A549 (cell line): ENCODE measurements around the gene TXLNG. TPM values are rescaled to one million over a fixed set of nuclear protein-coding genes. Genes with fewer than 3 reads are reported as not detected.

Source experiments
- ATAC-seq, 2 experiments: fragments of 200-7000 bp in 1 of 2; fragments of >200 bp in 1 of 2; cut with Nextera tagmentation in 1 of 2; cut with Tn5 transposase in 1 of 2; 3 replicates each; pipeline versions ENCODE4 v1.8.0 to v1.9.1; 2018 to 2020; ENCODE audit warnings: mild to moderate bottlenecking in 1 of 2, moderate library complexity in 1 of 2
- CTCF ChIA-PET: fragments of 300-600 bp; sonication (Branson Sonifier 250); formaldehyde crosslinking; extraction: SDS; loops from one replicate; lab custom pipeline; 2021; ENCODE audit warnings: antibody characterized with exemption, inconsistent platforms; lab: Yijun Ruan, JAX
- POLR2A ChIA-PET: fragments of 350-600 bp; formaldehyde crosslinking; extraction: SDS; loops from one replicate; lab custom pipeline; 2021; ENCODE audit warnings: antibody characterized with exemption, inconsistent platforms; lab: Yijun Ruan, JAX
- DNase-seq, 2 experiments: peaks; one replicate each; pipeline versions ENCODE4 v3.0.0 to v3.0.0-alpha.2; 2011 to 2016; ENCODE audit warnings: low read depth in 1 of 2, low spot score in 1 of 2
- FAIRE-seq: peaks from 2 replicates; lab custom pipeline; 2011; peaks lifted over from hg19 to GRCh38; lab: Jason Lieb, UNC
- H3K27ac ChIP-seq, 2 experiments: fragments of >200 bp; sonication (Bioruptor Twin); formaldehyde crosslinking; 3 replicates each; pipeline ENCODE4 v1.5.1; 2016 to 2017
- H3K4me1 ChIP-seq: fragments of >200 bp; sonication (Bioruptor Twin); formaldehyde crosslinking; 3 replicates; pipeline ENCODE4 v1.6.1; 2016
- H3K4me2 ChIP-seq: fragments of >200 bp; sonication (Bioruptor Twin); formaldehyde crosslinking; 3 replicates; pipeline ENCODE4 v1.6.1; 2016
- H3K4me3 ChIP-seq: fragments of >200 bp; sonication (Bioruptor Twin); formaldehyde crosslinking; 3 replicates; pipeline ENCODE4 v1.5.1; 2016
- H3K9me3 ChIP-seq: fragments of >200 bp; sonication (Bioruptor Twin); formaldehyde crosslinking; 3 replicates; pipeline ENCODE4 v1.6.1; 2016
- BHLHE40 ChIP-seq: IDR thresholded peaks from 2 replicates; pipeline ENCODE4 v1.6.1; 2012; ENCODE audit warnings: low read depth, low read length, inconsistent platforms
- CBX2 ChIP-seq: fragments of 200-600 bp; sonication (generic); IDR thresholded peaks from 2 replicates; pipeline ENCODE4 v1.6.1; 2016; ENCODE audit warnings: low read depth, mild to moderate bottlenecking, borderline replicate concordance
- CHD2 ChIP-seq: fragments of 150-350 bp; IDR thresholded peaks from 2 replicates; pipeline ENCODE4 v1.6.1; 2014; ENCODE audit warnings: low read length; ENCODE audit not compliant: partially characterized antibody
- FOSB ChIP-seq: fragments of 250-450 bp; sonication (Bioruptor Pico); IDR thresholded peaks from 2 replicates; pipeline ENCODE4 v1.5.0; 2020; ENCODE audit warnings: mild to moderate bottlenecking, moderate library complexity
- FOSL2 ChIP-seq, 2 experiments: fragments of 450-650 bp in 1 of 2; fragments of >200 bp in 1 of 2; sonication (Bioruptor Twin) in 1 of 2; formaldehyde crosslinking; IDR thresholded peaks; 2 replicates each; pipeline versions ENCODE4 v1.5.0 to v1.6.1; 2016 to 2020; ENCODE audit warnings: mild to moderate bottlenecking in 1 of 2, moderate library complexity in 1 of 2
- FOXS1 ChIP-seq: fragments of 250-450 bp; sonication (Bioruptor Pico); IDR thresholded peaks from 2 replicates; pipeline ENCODE4 v1.5.0; 2020; ENCODE audit warnings: mild to moderate bottlenecking, moderate library complexity
- GATA3 ChIP-seq: IDR thresholded peaks from 2 replicates; pipeline ENCODE4 v1.6.1; 2012; ENCODE audit warnings: borderline replicate concordance
- HOXA7 ChIP-seq: fragments of 250-450 bp; sonication (Bioruptor Pico); IDR thresholded peaks from 2 replicates; pipeline ENCODE4 v1.5.0; 2020; ENCODE audit warnings: mild to moderate bottlenecking, moderate library complexity
- HOXB13 ChIP-seq: fragments of 250-450 bp; sonication (Bioruptor Pico); IDR thresholded peaks from 2 replicates; pipeline ENCODE4 v1.5.0; 2020; ENCODE audit warnings: low read depth, mild to moderate bottlenecking, moderate library complexity
- JUNB ChIP-seq: fragments of >200 bp; sonication (Bioruptor Twin); formaldehyde crosslinking; IDR thresholded peaks from 2 replicates; pipeline ENCODE4 v1.6.1; 2016
- KDM5A ChIP-seq: fragments of 200-600 bp; sonication (generic); IDR thresholded peaks from 2 replicates; pipeline ENCODE4 v1.6.1; 2016; ENCODE audit warnings: antibody characterized with exemption, mild to moderate bottlenecking
- MYC ChIP-seq: IDR thresholded peaks from 2 replicates; pipeline ENCODE4 v1.6.1; 2012; ENCODE audit warnings: mild to moderate bottlenecking, inconsistent platforms, low read length, improper control_type of control experiment, borderline replicate concordance
- NR3C1 ChIP-seq: fragments of >200 bp; sonication (Bioruptor Twin); formaldehyde crosslinking; IDR thresholded peaks from 3 replicates; pipeline ENCODE4 v1.6.1; 2017
- PHF8 ChIP-seq: fragments of 200-600 bp; sonication (generic); IDR thresholded peaks from 2 replicates; pipeline ENCODE4 v1.6.1; 2016; ENCODE audit warnings: low read depth, mild to moderate bottlenecking, antibody characterized with exemption, moderate library complexity, borderline replicate concordance
- POLR2A ChIP-seq: IDR thresholded peaks from 2 replicates; pipeline ENCODE4 v1.6.1; 2012; ENCODE audit warnings: mild to moderate bottlenecking, low read length
- RCOR1 ChIP-seq: fragments of 150-350 bp; IDR thresholded peaks from 2 replicates; pipeline ENCODE4 v1.6.1; 2014; ENCODE audit warnings: antibody characterized with exemption, low read length, low read depth
- SREBF2 ChIP-seq: fragments of 450-650 bp; IDR thresholded peaks from 2 replicates; pipeline ENCODE4 v1.6.1; 2014; ENCODE audit warnings: mild to moderate bottlenecking, moderate library complexity
- WGBS: methylation state at CpG from one replicate; pipeline ENCODE4 v1.1.6; 2017; ENCODE audit errors: missing lambda C conversion rate; 5-methylcytosine and 5-hydroxymethylcytosine counted together
- polyA plus RNA-seq, 4 experiments: library from polyadenylated mRNA; depleted of rRNA in 3 of 4; stranded (reverse); fragments of >200 nt; fragmentation: RNase III in 1 of 4; extraction: RNeasy Plus Mini Kit Qiagen cat#74134 plus additional on column Dnase treatment in 1 of 4; gene quantifications; 2 replicates in 3 of 4; 3 replicates in 1 of 4; pipeline ENCODE4 v1.2.3, GENCODE V29; 2011 to 2017
- TF ChIP-seq, protein P1 (sequence below): fragments of 150-350 bp; IDR thresholded peaks from 2 replicates; pipeline ENCODE4 v1.6.1; 2014; ENCODE audit warnings: low read depth, mild to moderate bottlenecking, low read length
- TF ChIP-seq, protein P2 (sequence below): fragments of 450-650 bp; IDR thresholded peaks from 2 replicates; pipeline ENCODE4 v1.6.1; 2014; ENCODE audit warnings: antibody characterized with exemption
- TF ChIP-seq, protein P3 (sequence below): fragments of 250-450 bp; sonication (Bioruptor Pico); IDR thresholded peaks from 2 replicates; pipeline ENCODE4 v1.5.0; 2020; ENCODE audit warnings: low read depth, mild to moderate bottlenecking, moderate library complexity
- TF ChIP-seq, protein P4 (sequence below): fragments of 200-600 bp; sonication (generic); IDR thresholded peaks from 2 replicates; pipeline ENCODE4 v1.6.1; 2016; ENCODE audit warnings: antibody characterized with exemption, mild to moderate bottlenecking, moderate library complexity

The TXLNG gene
- polyA plus RNA-seq, 2 of the 4 experiments (the other 2 are of a cell fraction) = 16.0 to 36.8 TPM

DNA sequence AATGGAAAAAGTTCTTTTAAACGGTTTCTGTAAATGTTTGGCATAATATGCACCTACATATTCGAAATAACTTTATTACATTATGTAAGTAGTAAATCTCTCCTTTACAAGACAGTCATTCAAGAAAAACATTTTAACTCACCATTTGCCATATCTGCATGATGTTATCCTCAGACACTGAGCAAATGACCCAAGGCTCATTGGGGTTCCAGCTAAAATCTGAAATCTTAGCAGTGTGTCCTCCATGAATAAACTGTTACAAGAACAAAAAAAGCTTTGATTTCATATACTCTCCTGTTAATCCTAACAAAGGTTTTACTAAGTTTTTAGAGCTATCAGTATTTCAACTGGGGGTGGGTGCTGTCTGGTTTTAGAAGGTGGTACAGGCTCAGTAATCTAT lies 59.4 kb downstream of the TXLNG start:
- CTCF ChIA-PET = interaction anchor here (1.0 to 1.8 kb wide), 3 partner anchors 10 to 47 kb away, joined by 3 to 5 read pairs (median 3); no protein-coding TSS in a partner anchor
- POLR2A ChIA-PET = no interaction called here
- TF ChIP-seq, protein P1, sequence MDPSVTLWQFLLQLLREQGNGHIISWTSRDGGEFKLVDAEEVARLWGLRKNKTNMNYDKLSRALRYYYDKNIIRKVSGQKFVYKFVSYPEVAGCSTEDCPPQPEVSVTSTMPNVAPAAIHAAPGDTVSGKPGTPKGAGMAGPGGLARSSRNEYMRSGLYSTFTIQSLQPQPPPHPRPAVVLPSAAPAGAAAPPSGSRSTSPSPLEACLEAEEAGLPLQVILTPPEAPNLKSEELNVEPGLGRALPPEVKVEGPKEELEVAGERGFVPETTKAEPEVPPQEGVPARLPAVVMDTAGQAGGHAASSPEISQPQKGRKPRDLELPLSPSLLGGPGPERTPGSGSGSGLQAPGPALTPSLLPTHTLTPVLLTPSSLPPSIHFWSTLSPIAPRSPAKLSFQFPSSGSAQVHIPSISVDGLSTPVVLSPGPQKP = no peak
- no peak for TF ChIP-seq PHF8
- TF ChIP-seq, protein P2, sequence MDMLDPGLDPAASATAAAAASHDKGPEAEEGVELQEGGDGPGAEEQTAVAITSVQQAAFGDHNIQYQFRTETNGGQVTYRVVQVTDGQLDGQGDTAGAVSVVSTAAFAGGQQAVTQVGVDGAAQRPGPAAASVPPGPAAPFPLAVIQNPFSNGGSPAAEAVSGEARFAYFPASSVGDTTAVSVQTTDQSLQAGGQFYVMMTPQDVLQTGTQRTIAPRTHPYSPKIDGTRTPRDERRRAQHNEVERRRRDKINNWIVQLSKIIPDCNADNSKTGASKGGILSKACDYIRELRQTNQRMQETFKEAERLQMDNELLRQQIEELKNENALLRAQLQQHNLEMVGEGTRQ = no peak
- no peak for TF ChIP-seq GATA3
- TF ChIP-seq POLR2A = no peak
- TF ChIP-seq FOSL2 (IDR thresholded peaks at IDR 0.05) = no peak
- TF ChIP-seq FOSL2 (CRISPR knock-in tag; IDR thresholded peaks at IDR 0.05) = no peak
- TF ChIP-seq SREBF2 = no peak
- no peak for TF ChIP-seq BHLHE40
- no peak for TF ChIP-seq MYC
- FAIRE-seq = peak; percentile 82
- no peak overlapping the region for H3K4me3 ChIP-seq
- WGBS = 68% methylated on average over 2 of the region's 2 CpGs
- ATAC-seq = no peak
- H3K9me3 ChIP-seq = no peaks in the 10 kb centered on the region
- no peaks in the 10 kb centered on the region for H3K4me1 ChIP-seq
- no peak for DNase-seq
- no peak overlapping the region for H3K27ac ChIP-seq
- no peak overlapping the region for H3K4me2 ChIP-seq

DNA sequence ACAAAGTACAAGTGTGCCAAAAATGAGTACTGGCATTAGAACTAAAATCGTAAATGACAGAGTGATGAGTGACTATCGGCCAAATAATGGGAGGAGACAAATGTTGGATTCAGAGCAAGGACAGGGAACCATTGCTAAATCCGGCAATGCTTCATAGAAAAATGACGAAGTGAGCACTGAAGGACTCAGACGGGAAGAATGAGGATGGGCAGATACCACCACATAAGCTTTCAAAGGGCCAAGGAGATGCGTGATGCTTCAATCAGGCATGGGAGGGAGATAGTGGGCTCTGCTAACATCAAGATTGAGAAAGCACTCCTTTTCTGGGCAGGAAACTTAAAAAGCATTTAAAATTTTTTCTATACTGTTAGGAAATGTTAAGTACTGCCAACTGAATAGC lies 62.3 kb downstream of the TXLNG start:
- Histone ChIP-seq H3K27ac (no peak overlapping the region), H3K4me2 (no peak overlapping the region), H3K9me3 (no peaks in the 10 kb centered on the region), H3K4me3 (no peak overlapping the region), H3K4me1 (no peaks in the 10 kb centered on the region; the same call in 2 of the 3 replicates)
- TF ChIP-seq JUNB (no peak), BHLHE40 (no peak)
- ChIA-PET CTCF (interaction anchor here (1.1 to 2.1 kb wide), 2 partner anchors 20 to 196 kb away, joined by 3 to 5 read pairs; no protein-coding TSS in a partner anchor), POLR2A (no interaction called here)
- WGBS = 75% methylated on average over 6 of the region's 6 CpGs
- no peak for DNase-seq
- no peak for FAIRE-seq
- ATAC-seq = no peak

DNA sequence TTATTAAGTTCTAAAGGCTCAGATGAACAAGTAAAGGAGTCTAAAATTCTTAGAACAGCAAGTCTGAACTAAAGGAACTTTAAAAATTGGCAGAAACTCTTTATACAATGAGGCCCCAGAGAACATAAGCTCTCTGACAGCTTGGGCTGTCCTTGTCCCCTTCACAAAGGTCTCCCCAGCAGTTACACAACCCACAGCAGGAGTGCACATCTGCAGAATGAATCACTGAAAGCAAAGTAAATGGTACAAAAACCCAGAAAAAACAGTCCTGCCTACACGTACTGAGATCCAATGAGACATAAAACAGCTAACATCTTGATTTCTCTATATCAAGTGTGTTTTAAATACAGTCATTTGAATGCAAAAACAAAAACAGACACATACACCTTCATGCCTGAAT lies 65.2 kb downstream of the TXLNG start:
- Histone ChIP-seq H3K4me3 (no peak overlapping the region), H3K9me3 (no peaks in the 10 kb centered on the region), H3K4me2 (no peak overlapping the region), H3K27ac (no peak overlapping the region), H3K4me1 (no peaks in the 10 kb centered on the region; the same call in 2 of the 3 replicates)
- no peak for DNase-seq
- no peak for FAIRE-seq
- CTCF ChIA-PET = no interaction called here
- POLR2A ChIA-PET = no interaction called here
- 62% methylated on average over 1 of the region's 1 CpG for WGBS
- TF ChIP-seq CHD2 = no peak
- TF ChIP-seq HOXA7 (CRISPR knock-in tag) = no peak
- TF ChIP-seq CBX2 = no peak
- no peak for TF ChIP-seq RCOR1
- TF ChIP-seq NR3C1 = no peak
- no peak for TF ChIP-seq FOSB (CRISPR knock-in tag)
- TF ChIP-seq POLR2A = no peak
- TF ChIP-seq GATA3 = no peak
- TF ChIP-seq SREBF2 = no peak
- no peak for ATAC-seq

DNA sequence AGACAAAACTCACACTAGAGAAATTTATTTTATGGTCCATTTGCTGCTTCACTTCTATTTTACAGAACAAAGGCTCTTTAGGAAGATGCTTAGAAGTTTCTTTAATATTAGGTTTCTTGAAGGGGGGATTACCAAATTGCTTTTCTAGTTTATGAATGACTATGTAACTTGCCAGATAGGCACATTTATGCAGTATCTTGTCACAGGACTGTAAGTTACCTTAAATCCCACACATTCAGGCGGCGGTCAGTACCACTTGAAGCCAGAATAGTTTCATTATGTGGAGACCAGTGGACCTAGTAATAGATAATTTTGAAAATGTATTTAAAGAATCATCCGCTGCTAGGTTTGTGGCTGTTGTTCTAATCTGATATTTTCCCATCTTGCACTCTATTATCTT lies 65.6 kb downstream of the TXLNG start:
- TF ChIP-seq, protein P3, sequence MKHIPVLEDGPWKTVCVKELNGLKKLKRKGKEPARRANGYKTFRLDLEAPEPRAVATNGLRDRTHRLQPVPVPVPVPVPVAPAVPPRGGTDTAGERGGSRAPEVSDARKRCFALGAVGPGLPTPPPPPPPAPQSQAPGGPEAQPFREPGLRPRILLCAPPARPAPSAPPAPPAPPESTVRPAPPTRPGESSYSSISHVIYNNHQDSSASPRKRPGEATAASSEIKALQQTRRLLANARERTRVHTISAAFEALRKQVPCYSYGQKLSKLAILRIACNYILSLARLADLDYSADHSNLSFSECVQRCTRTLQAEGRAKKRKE = no peak
- TF ChIP-seq BHLHE40 = no peak
- no peak for TF ChIP-seq SREBF2
- TF ChIP-seq KDM5A = no peak
- TF ChIP-seq, protein P4, sequence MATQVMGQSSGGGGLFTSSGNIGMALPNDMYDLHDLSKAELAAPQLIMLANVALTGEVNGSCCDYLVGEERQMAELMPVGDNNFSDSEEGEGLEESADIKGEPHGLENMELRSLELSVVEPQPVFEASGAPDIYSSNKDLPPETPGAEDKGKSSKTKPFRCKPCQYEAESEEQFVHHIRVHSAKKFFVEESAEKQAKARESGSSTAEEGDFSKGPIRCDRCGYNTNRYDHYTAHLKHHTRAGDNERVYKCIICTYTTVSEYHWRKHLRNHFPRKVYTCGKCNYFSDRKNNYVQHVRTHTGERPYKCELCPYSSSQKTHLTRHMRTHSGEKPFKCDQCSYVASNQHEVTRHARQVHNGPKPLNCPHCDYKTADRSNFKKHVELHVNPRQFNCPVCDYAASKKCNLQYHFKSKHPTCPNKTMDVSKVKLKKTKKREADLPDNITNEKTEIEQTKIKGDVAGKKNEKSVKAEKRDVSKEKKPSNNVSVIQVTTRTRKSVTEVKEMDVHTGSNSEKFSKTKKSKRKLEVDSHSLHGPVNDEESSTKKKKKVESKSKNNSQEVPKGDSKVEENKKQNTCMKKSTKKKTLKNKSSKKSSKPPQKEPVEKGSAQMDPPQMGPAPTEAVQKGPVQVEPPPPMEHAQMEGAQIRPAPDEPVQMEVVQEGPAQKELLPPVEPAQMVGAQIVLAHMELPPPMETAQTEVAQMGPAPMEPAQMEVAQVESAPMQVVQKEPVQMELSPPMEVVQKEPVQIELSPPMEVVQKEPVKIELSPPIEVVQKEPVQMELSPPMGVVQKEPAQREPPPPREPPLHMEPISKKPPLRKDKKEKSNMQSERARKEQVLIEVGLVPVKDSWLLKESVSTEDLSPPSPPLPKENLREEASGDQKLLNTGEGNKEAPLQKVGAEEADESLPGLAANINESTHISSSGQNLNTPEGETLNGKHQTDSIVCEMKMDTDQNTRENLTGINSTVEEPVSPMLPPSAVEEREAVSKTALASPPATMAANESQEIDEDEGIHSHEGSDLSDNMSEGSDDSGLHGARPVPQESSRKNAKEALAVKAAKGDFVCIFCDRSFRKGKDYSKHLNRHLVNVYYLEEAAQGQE = no peak
- TF ChIP-seq HOXB13 (CRISPR knock-in tag) = no peak
- TF ChIP-seq FOXS1 = no peak
- TF ChIP-seq, all 56 proteins: peak for 0
- no peak for DNase-seq
- H3K9me3 ChIP-seq = no peaks in the 10 kb centered on the region
- no peak for ATAC-seq
- no peak for FAIRE-seq
- WGBS = 92% methylated on average over 3 of the region's 3 CpGs
- H3K4me1 ChIP-seq = no peaks in the 10 kb centered on the region; the same call in 2 of the 3 replicates
- no peak overlapping the region for H3K27ac ChIP-seq
- ChIA-PET CTCF (interaction anchor here (2.3 kb wide), 1 partner anchor 31 kb away, joined by 5 read pairs; no protein-coding TSS in a partner anchor), POLR2A (no interaction called here)
- no peak overlapping the region for H3K4me2 ChIP-seq
- H3K4me3 ChIP-seq = no peak overlapping the region
